PC-3 (cell line): ENCODE data around the gene VAPB.
"Not testable (repeated sequence)": the region's sequence is repeated elsewhere in the genome, so short reads cannot be mapped to it uniquely, and the experiment has no call there.

Experiments
- CTCF ChIP-seq: fragments of 300-600 bp; sonication (generic); conservative IDR thresholded peaks from 2 replicates; pipeline ENCODE4 v1.5.1; 2017; ENCODE audit warnings: antibody characterized with exemption, low read depth, mild to moderate bottlenecking, low read length
- EZH2 ChIP-seq: fragments of 300-600 bp; sonication (generic); IDR thresholded peaks from one replicate; pipeline ENCODE4 v1.6.1; 2017; ENCODE audit warnings: antibody characterized with exemption, mild to moderate bottlenecking, low read length; ENCODE audit not compliant: unreplicated experiment

- TF ChIP-seq CTCF, EZH2: not testable (repeated sequence)
Measured at GRCh38 chr20:58414786-58415185, 25.8 kb downstream of the VAPB start.
